Mammary epithelial cell (primary cell): Measurements from ENCODE around the gene C6.

Source experiments
- CTCF ChIP-seq, 2 donors: IDR thresholded peaks in 1 of 2; conservative IDR thresholded peaks in 1 of 2; 2 replicates each; pipeline ENCODE4 v1.5.1; 2011 to 2012; ENCODE audit warnings: inconsistent platforms in 2 of 2, low read length in 2 of 2, mild to moderate bottlenecking in 2 of 2, control low read depth in 1 of 2, low read depth in 1 of 2; ENCODE audit not compliant: insufficient read depth in 1 of 2; ENCODE audit errors: extremely low read depth in 1 of 2
- EZH2 ChIP-seq: IDR thresholded peaks from 2 replicates; pipeline ENCODE4 v1.6.1; 2012; ENCODE audit warnings: low read length, inconsistent platforms, borderline replicate concordance

GRCh38 chr5:41118177-41118576, 95.2 kb downstream of the C6 start:
- TF ChIP-seq CTCF (conservative IDR thresholded peaks at IDR 0.05 in 1 of 2, IDR thresholded peaks at IDR 0.05 in 1 of 2; ENCODE audit: extremely low read depth in 1 of 2, insufficient read depth in 1 of 2, low read depth in 1 of 2, low read length in 2 of 2) = no peak
- TF ChIP-seq EZH2 = no peak
